ENCODE results near the gene CCL4. TPM values are rescaled to one million over a fixed set of nuclear protein-coding genes. Genes with fewer than 3 reads are reported as not detected.
"Not testable (repeated sequence)": the region's sequence is repeated elsewhere in the genome, so short reads cannot be mapped to it uniquely, and the experiment has no call there.

Gene CCL4
- total RNA-seq: 1 to 10 TPM; 1.1 TPM
- polyA plus RNA-seq: 1 to 10 TPM; 1.2 to 1.3 TPM

DNA sequence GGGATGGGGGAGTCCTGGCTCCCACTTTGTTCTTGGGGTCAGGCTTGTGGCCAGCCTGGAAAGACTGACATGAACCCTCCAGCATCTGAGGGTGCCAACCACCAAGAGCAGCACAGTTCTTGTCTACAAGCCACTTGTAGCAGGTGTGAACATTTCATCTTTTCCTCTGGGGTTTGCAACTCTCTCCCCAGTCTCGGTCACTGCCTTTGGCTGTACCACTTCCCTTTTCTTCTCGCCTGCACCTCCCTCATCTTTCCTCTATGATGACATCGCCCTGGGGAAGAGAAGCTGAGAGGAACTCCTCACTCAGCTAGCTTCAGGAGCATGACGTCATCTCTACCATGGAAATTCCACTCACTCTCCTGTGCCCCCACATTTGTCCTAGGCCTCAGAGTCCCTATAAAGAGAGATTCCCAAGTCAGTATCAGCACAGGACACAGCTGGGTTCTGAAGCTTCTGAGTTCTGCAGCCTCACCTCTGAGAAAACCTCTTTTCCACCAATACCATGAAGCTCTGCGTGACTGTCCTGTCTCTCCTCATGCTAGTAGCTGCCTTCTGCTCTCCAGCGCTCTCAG is at the start of gene CCL4:
Gene CCL4, plus strand, starts transcription at position 427 of the 575 bp plus-strand sequence. Its CDS starts 79 bp downstream, at position 506.
- H3K4me3 ChIP-seq (ENCODE audit: low read length in 2 of 2); H3K36me3 ChIP-seq (ENCODE audit: insufficient read depth, low read length); H3K36me3 Mint-ChIP-seq; CTCF ChIA-PET (ENCODE audit: partially characterized antibody); H3K4me1 ChIP-seq (ENCODE audit: insufficient read depth, low read length); H3K27me3 ChIP-seq (ENCODE audit: insufficient read depth, low read length); H3K9me3 Mint-ChIP-seq; H3K27ac ChIP-seq (ENCODE audit: low read depth, low read length); H3K9me3 ChIP-seq (ENCODE audit: control insufficient read depth in 1 of 2, low read length in 2 of 2); POLR2A ChIA-PET (ENCODE audit: partially characterized antibody); intact Hi-C loops (cut with micrococcal nuclease): not testable (repeated sequence)
- Mint-ChIP-seq H3K4me1 (peaks cover 0 to 31% (median 14%) of the 10 kb centered on the region in 4 donors), H3K4me3 (peak within 1 kb of the TSS in 5 of 8 donors; percentile 52 to 88 (median 72)), H3K27me3 (peaks cover 2 to 12% of the 10 kb centered on the region in 2 donors), H3K27ac (peak within 1 kb of the TSS in 5 of 7 donors; percentile 46 to 92 (median 63))
- DNase-seq: peak in 2 of 5 donors; percentile 22 to 35

GRCh38 chr17:36055171-36055570 is 48.5 kb upstream of the CCL4 start:
- H3K27me3 ChIP-seq (ENCODE audit: insufficient read depth, low read length): no peaks in the 10 kb centered on the region
- Mint-ChIP-seq H3K9me3 (peaks cover 1 to 20% (median 10%) of the 10 kb centered on the region in 8 donors), H3K4me1 (no peaks in the 10 kb centered on the region), H3K27ac (no peak overlapping the region), H3K4me3 (no peak overlapping the region), H3K27me3 (peaks cover 10% of the 10 kb centered on the region in 2 donors), H3K36me3 (peaks cover 0 to 7% of the 10 kb centered on the region in 2 donors)
- H3K9me3 ChIP-seq (ENCODE audit: control insufficient read depth in 1 of 2, low read length in 2 of 2): no peaks in the 10 kb centered on the region
- H3K4me1 ChIP-seq (ENCODE audit: insufficient read depth, low read length): no peaks in the 10 kb centered on the region
- no peak overlapping the region for H3K4me3 ChIP-seq (ENCODE audit: low read length in 2 of 2)
- CTCF ChIA-PET (ENCODE audit: partially characterized antibody): no interaction called here
- no peak for DNase-seq
- POLR2A ChIA-PET (ENCODE audit: partially characterized antibody): no interaction called here
- intact Hi-C loops (cut with micrococcal nuclease): no loop called here
- no peaks in the 10 kb centered on the region for H3K36me3 ChIP-seq (ENCODE audit: insufficient read depth, low read length)
- no peak overlapping the region for H3K27ac ChIP-seq (ENCODE audit: low read depth, low read length)

GRCh38 chr17:36055921-36056520 is 47.6 kb upstream of the CCL4 start:
- Histone ChIP-seq H3K36me3 (ENCODE audit: insufficient read depth, low read length) (no peaks in the 10 kb centered on the region), H3K9me3 (ENCODE audit: control insufficient read depth in 1 of 2, low read length in 2 of 2) (no peaks in the 10 kb centered on the region), H3K27ac (ENCODE audit: low read depth, low read length) (no peak overlapping the region), H3K4me1 (ENCODE audit: insufficient read depth, low read length) (no peaks in the 10 kb centered on the region), H3K27me3 (ENCODE audit: insufficient read depth, low read length) (no peaks in the 10 kb centered on the region), H3K4me3 (ENCODE audit: low read length in 2 of 2) (no peak overlapping the region)
- H3K4me1 Mint-ChIP-seq: no peaks in the 10 kb centered on the region
- DNase-seq: no peak
- ChIA-PET POLR2A (ENCODE audit: partially characterized antibody) (no interaction called here), CTCF (ENCODE audit: partially characterized antibody) (interaction anchor here (1.4 to 2.1 kb wide), 2 partner anchors 15 to 17 kb away, joined by 3 to 7 read pairs; no protein-coding TSS in a partner anchor)
- H3K36me3 Mint-ChIP-seq: peaks cover 0 to 5% of the 10 kb centered on the region in 2 donors
- no peak overlapping the region for H3K27ac Mint-ChIP-seq
- intact Hi-C loops (cut with micrococcal nuclease): no loop called here
- no peak overlapping the region for H3K4me3 Mint-ChIP-seq
- H3K9me3 Mint-ChIP-seq: peaks cover 0 to 15% (median 6%) of the 10 kb centered on the region in 8 donors
- peaks cover 9% of the 10 kb centered on the region in 2 donors for H3K27me3 Mint-ChIP-seq

DNA sequence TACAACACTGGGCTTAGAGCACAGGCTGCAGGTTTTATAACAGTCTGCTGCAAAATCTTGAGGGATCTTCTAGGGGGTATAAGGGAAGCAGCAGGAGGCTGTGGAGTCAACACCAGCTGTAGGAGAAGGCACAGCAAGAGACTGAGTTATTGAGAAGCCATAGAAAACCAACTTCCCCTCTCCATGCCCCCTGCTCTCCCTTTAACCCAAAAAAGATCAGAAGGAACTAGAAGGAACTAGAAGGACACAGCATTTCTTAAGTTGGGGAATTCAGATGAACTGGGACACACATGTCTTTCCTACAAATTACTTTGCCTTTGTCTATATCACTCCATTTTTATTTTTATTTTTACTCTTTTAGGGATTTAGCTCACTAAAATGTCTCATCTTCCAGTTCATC is 45.7 kb upstream of the CCL4 start:
- DNase-seq: no peak
- Mint-ChIP-seq H3K27me3 (peaks cover 6 to 9% of the 10 kb centered on the region in 2 donors), H3K36me3 (no peaks in the 10 kb centered on the region), H3K9me3 (no peaks in the 10 kb centered on the region), H3K4me1 (no peaks in the 10 kb centered on the region), H3K4me3 (no peak overlapping the region), H3K27ac (no peak overlapping the region)
- POLR2A ChIA-PET (ENCODE audit: partially characterized antibody): no interaction called here
- Histone ChIP-seq H3K9me3 (ENCODE audit: control insufficient read depth in 1 of 2, low read length in 2 of 2) (no peaks in the 10 kb centered on the region), H3K4me3 (ENCODE audit: low read length in 2 of 2) (no peak overlapping the region), H3K4me1 (ENCODE audit: insufficient read depth, low read length) (no peaks in the 10 kb centered on the region), H3K27ac (ENCODE audit: low read depth, low read length) (no peak overlapping the region), H3K36me3 (ENCODE audit: insufficient read depth, low read length) (no peaks in the 10 kb centered on the region), H3K27me3 (ENCODE audit: insufficient read depth, low read length) (no peaks in the 10 kb centered on the region)
- CTCF ChIA-PET (ENCODE audit: partially characterized antibody): interaction anchor here (2.1 kb wide), 1 partner anchor 15 kb away, joined by 7 read pairs; no protein-coding TSS in a partner anchor
- intact Hi-C loops (cut with micrococcal nuclease): no loop called here

DNA sequence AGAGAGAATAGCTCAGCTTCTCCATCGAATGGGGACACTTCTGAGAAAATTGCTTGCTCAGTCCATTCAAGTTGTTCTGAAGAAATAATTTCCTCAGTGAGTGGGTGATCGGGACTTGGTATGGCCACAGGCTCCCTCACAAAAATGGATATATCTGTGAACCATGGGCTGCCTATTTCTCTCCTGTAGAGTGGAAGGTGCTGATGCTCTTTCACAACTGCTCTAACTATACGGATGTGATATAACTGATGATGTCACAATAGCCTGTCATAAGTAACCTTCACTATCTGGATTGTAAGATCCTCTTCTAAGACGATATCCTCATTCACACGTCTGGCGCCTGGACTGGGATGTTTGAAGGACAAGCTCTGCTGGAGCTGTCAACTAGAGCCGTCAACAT is 44.2 kb upstream of the CCL4 start:
- Mint-ChIP-seq H3K27me3 (peaks cover 6 to 10% of the 10 kb centered on the region in 2 donors), H3K4me3 (no peak overlapping the region), H3K27ac (no peak overlapping the region), H3K9me3 (no peaks in the 10 kb centered on the region), H3K4me1 (no peaks in the 10 kb centered on the region), H3K36me3 (no peaks in the 10 kb centered on the region)
- Histone ChIP-seq H3K36me3 (ENCODE audit: insufficient read depth, low read length) (no peaks in the 10 kb centered on the region), H3K27ac (ENCODE audit: low read depth, low read length) (no peak overlapping the region), H3K4me1 (ENCODE audit: insufficient read depth, low read length) (no peaks in the 10 kb centered on the region), H3K9me3 (ENCODE audit: control insufficient read depth in 1 of 2, low read length in 2 of 2) (no peaks in the 10 kb centered on the region), H3K27me3 (ENCODE audit: insufficient read depth, low read length) (no peaks in the 10 kb centered on the region), H3K4me3 (ENCODE audit: low read length in 2 of 2) (no peak overlapping the region)
- DNase-seq: no peak
- ChIA-PET CTCF (ENCODE audit: partially characterized antibody) (no interaction called here), POLR2A (ENCODE audit: partially characterized antibody) (no interaction called here)
- intact Hi-C loops (cut with micrococcal nuclease): no loop called here

DNA sequence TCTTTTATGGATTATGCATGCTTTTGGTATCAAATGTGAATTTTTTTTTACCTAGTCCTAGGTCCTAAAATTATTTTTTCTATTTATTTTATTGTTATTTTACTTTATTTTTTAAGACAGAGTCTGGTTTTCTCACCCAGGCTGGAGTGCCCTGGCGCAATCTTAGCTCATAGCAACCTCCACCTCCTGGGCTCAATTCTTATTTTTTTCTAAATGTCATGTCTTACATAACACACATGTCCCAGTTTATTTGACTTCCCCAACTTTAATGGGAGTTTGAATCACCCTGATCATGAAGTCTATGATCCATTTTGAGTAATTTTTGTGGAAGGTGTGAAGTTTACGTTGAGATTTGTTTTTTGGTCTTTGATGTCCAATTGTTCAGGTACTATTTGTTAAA is 42.8 kb upstream of the CCL4 start:
- Histone ChIP-seq H3K9me3 (ENCODE audit: control insufficient read depth in 1 of 2, low read length in 2 of 2) (no peaks in the 10 kb centered on the region), H3K27me3 (ENCODE audit: insufficient read depth, low read length) (no peaks in the 10 kb centered on the region), H3K4me1 (ENCODE audit: insufficient read depth, low read length) (no peaks in the 10 kb centered on the region), H3K36me3 (ENCODE audit: insufficient read depth, low read length) (no peaks in the 10 kb centered on the region), H3K4me3 (ENCODE audit: low read length in 2 of 2) (no peak overlapping the region), H3K27ac (ENCODE audit: low read depth, low read length) (no peak overlapping the region)
- ChIA-PET POLR2A (ENCODE audit: partially characterized antibody) (no interaction called here), CTCF (ENCODE audit: partially characterized antibody) (no interaction called here)
- H3K9me3 Mint-ChIP-seq: no peaks in the 10 kb centered on the region
- intact Hi-C loops (cut with micrococcal nuclease): no loop called here
- H3K27ac Mint-ChIP-seq: no peak overlapping the region
- no peaks in the 10 kb centered on the region for H3K4me1 Mint-ChIP-seq
- no peak for DNase-seq
- no peaks in the 10 kb centered on the region for H3K36me3 Mint-ChIP-seq
- no peak overlapping the region for H3K4me3 Mint-ChIP-seq
- peaks cover 6 to 13% of the 10 kb centered on the region in 2 donors for H3K27me3 Mint-ChIP-seq

DNA sequence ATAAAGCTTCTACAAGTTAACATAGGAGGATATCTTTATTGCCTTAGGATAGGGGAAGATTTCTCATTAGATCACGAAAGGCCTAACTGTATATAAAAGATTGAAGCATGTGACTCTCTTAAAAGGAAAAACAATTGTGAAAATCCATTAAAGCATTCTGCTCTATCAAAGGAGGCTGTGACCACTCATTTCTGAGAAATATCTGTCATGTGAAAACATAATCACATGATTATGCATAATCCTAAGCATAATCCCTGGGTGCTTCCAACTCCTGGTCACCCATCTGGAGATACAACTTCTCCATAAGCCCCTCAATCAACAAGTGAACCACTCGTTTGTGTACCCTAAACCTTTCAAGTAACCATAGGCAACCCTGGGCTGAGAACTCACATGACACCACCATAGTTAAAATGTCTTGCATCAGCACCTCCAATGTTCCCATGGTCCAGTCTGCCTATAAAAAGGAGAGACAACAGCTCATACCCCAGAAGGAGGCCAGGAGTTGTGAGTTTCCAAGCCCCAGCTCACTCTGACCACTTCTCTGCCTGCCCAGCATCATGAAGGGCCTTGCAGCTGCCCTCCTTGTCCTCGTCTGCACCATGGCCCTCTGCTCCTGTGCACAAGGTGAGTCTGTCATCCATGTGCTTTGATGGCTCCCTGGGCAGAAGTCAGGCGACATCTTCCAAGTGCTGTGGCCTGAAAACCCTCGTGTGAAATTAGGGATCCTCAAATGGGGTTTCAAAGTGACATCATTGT is 39.7 kb upstream of the CCL4 start, which contains the start of gene CCL18:
Gene CCL18, plus strand, starts transcription at position 487 of the 756 bp plus-strand sequence. Its CDS starts 71 bp downstream, at position 558.
- H3K27ac Mint-ChIP-seq: no peak within 1 kb of the TSS
- no peak for DNase-seq
- peak within 1 kb of the TSS in 1 of 8 donors; percentile 31 for H3K4me3 Mint-ChIP-seq
- no peaks in the 10 kb centered on the region for H3K36me3 Mint-ChIP-seq
- H3K27me3 ChIP-seq (ENCODE audit: insufficient read depth, low read length): no peaks in the 10 kb centered on the region
- H3K9me3 Mint-ChIP-seq: no peaks in the 10 kb centered on the region
- no peaks in the 10 kb centered on the region for H3K36me3 ChIP-seq (ENCODE audit: insufficient read depth, low read length)
- POLR2A ChIA-PET (ENCODE audit: partially characterized antibody): no interaction called here
- CTCF ChIA-PET (ENCODE audit: partially characterized antibody): interaction anchor here (2.1 kb wide), 1 partner anchor 9 kb away, joined by 15 read pairs; no protein-coding TSS in a partner anchor
- peaks cover 4 to 7% of the 10 kb centered on the region in 2 donors for H3K27me3 Mint-ChIP-seq
- H3K4me1 ChIP-seq (ENCODE audit: insufficient read depth, low read length): no peaks in the 10 kb centered on the region
- no peak within 1 kb of the TSS for H3K27ac ChIP-seq (ENCODE audit: low read depth, low read length)
- no peaks in the 10 kb centered on the region for H3K9me3 ChIP-seq (ENCODE audit: control insufficient read depth in 1 of 2, low read length in 2 of 2)
- H3K4me3 ChIP-seq (ENCODE audit: low read length in 2 of 2): no peak within 1 kb of the TSS
- intact Hi-C loops (cut with micrococcal nuclease): no loop called here
- H3K4me1 Mint-ChIP-seq: peaks cover 0 to 3% (median 0%) of the 10 kb centered on the region in 4 donors
